MM.1S (cell line): ENCODE results near the gene ACTR2.

Experiments
- DNase-seq: peaks from one replicate; pipeline ENCODE4 v3.0.0-alpha.2; 2015
- H2AFZ ChIP-seq: fragments of 300-600 bp; sonication (generic); 2 replicates; pipeline ENCODE4 v1.6.0; 2016; ENCODE audit warnings: antibody characterized with exemption, low read length
- H3F3A ChIP-seq: fragments of 300-600 bp; sonication (generic); 2 replicates; pipeline ENCODE4 v1.6.1; 2016; ENCODE audit warnings: mild to moderate bottlenecking, antibody characterized with exemption, low read length, moderate library complexity, mixed read lengths; ENCODE audit not compliant: insufficient read depth
- H3K27ac ChIP-seq: fragments of 300-600 bp; sonication (generic); 2 replicates; pipeline ENCODE4 v1.5.1; 2016; ENCODE audit warnings: mild to moderate bottlenecking, low read length
- H3K27me3 ChIP-seq: fragments of 300-600 bp; sonication (generic); replicated peaks from 2 replicates; pipeline ENCODE4 v1.6.0; 2016; ENCODE audit warnings: low read length; ENCODE audit not compliant: insufficient read depth
- H3K36me3 ChIP-seq: fragments of 300-600 bp; sonication (generic); replicated peaks from 2 replicates; pipeline ENCODE4 v1.6.1; 2016; ENCODE audit warnings: mild to moderate bottlenecking, low read length, mixed read lengths; ENCODE audit not compliant: insufficient read depth
- H3K4me1 ChIP-seq: fragments of 300-600 bp; sonication (generic); 2 replicates; pipeline ENCODE4 v1.6.1; 2016; ENCODE audit warnings: low read length, mixed read lengths
- H3K4me2 ChIP-seq: fragments of 300-600 bp; sonication (generic); 2 replicates; pipeline ENCODE4 v1.6.0; 2016; ENCODE audit warnings: low read depth, low read length
- H3K4me3 ChIP-seq: fragments of 300-600 bp; sonication (generic); 2 replicates; pipeline ENCODE4 v1.5.1; 2016; ENCODE audit warnings: low read length, mixed read lengths
- H3K79me2 ChIP-seq: fragments of 300-600 bp; sonication (generic); 2 replicates; pipeline ENCODE4 v1.6.1; 2016; ENCODE audit warnings: mixed run types, low read length, mixed read lengths
- H3K9ac ChIP-seq: fragments of 300-600 bp; sonication (generic); 2 replicates; pipeline ENCODE4 v1.6.1; 2016; ENCODE audit warnings: low read length, mixed read lengths
- H3K9me2 ChIP-seq: fragments of 300-600 bp; sonication (generic); replicated peaks from 2 replicates; pipeline ENCODE4 v1.6.1; 2016; ENCODE audit warnings: mild to moderate bottlenecking, low read length, mixed read lengths; ENCODE audit not compliant: insufficient read depth
- H3K9me3 ChIP-seq: fragments of 300-600 bp; sonication (generic); replicated peaks from 2 replicates; pipeline ENCODE4 v1.6.1; 2016; ENCODE audit warnings: mild to moderate bottlenecking, low read length, mixed read lengths; ENCODE audit not compliant: insufficient read depth
- H4K20me1 ChIP-seq: fragments of 300-600 bp; sonication (generic); 2 replicates; pipeline ENCODE4 v1.6.1; 2016; ENCODE audit warnings: mild to moderate bottlenecking, low read length, moderate library complexity, mixed read lengths; ENCODE audit not compliant: insufficient read depth
- CTCF ChIP-seq: fragments of 300-600 bp; sonication (generic); IDR thresholded peaks from 2 replicates; pipeline ENCODE4 v1.5.1; 2016; ENCODE audit warnings: antibody characterized with exemption, low read length, mixed read lengths
- EZH2 ChIP-seq: fragments of 300-600 bp; sonication (generic); optimal IDR thresholded peaks from 2 replicates; pipeline ENCODE3; 2017; ENCODE audit warnings: low read depth, mild to moderate bottlenecking, antibody characterized with exemption, low read length, mixed read lengths
- EZH2phosphoT487 ChIP-seq: fragments of 300-600 bp; sonication (generic); IDR thresholded peaks from 2 replicates; pipeline ENCODE4 v1.6.1; 2018; ENCODE audit warnings: antibody characterized with exemption, low read length

The ACTR2 gene

GRCh38 chr2:65281627-65282351 is 54.2 kb downstream of the ACTR2 start:
- DNase-seq: no peak
- Histone ChIP-seq H3K4me2 (no peak overlapping the region), H3K9me3 (no peaks in the 10 kb centered on the region), H3K4me1 (peaks cover 7% of the 10 kb centered on the region; the same call in 1 of the 2 replicates), H3K27me3 (no peaks in the 10 kb centered on the region), H3K4me3 (no peak overlapping the region), H3K27ac (no peak overlapping the region), H3K9ac (no peak overlapping the region), H3K36me3 (no peaks in the 10 kb centered on the region), H2AFZ (no peak overlapping the region), H3F3A (no peaks in the 10 kb centered on the region), H3K9me2 (no peaks in the 10 kb centered on the region), H3K79me2 (no peaks in the 10 kb centered on the region), H4K20me1 (no peaks in the 10 kb centered on the region)
- no peak for TF ChIP-seq EZH2

- H3K27ac ChIP-seq: no peak overlapping the region
- H3K79me2 ChIP-seq: no peaks in the 10 kb centered on the region
- no peaks in the 10 kb centered on the region for H3K27me3 ChIP-seq
- DNase-seq: no peak
- H3K9me3 ChIP-seq: no peaks in the 10 kb centered on the region
- no peak overlapping the region for H3K4me2 ChIP-seq
- H2AFZ ChIP-seq: no peak overlapping the region
- no peaks in the 10 kb centered on the region for H3F3A ChIP-seq
- H3K9me2 ChIP-seq: no peaks in the 10 kb centered on the region
- H3K4me3 ChIP-seq: no peak overlapping the region
- peaks cover 11% of the 10 kb centered on the region; the same call in 1 of the 2 replicates for H3K4me1 ChIP-seq
- no peaks in the 10 kb centered on the region for H3K36me3 ChIP-seq
- TF ChIP-seq EZH2phosphoT487: no peak
- no peak for TF ChIP-seq EZH2
- TF ChIP-seq CTCF: no peak
- H4K20me1 ChIP-seq: no peaks in the 10 kb centered on the region
- H3K9ac ChIP-seq: no peak overlapping the region
Observed at GRCh38 chr2:65282477-65283053, 54.9 kb downstream of the ACTR2 start.

- Histone ChIP-seq H3K9me2 (no peaks in the 10 kb centered on the region), H3K9me3 (no peaks in the 10 kb centered on the region), H3K4me3 (no peak overlapping the region), H4K20me1 (no peaks in the 10 kb centered on the region), H3K4me1 (peaks cover 7% of the 10 kb centered on the region; the same call in 1 of the 2 replicates), H3K4me2 (no peak overlapping the region), H3K27me3 (no peaks in the 10 kb centered on the region), H2AFZ (no peak overlapping the region), H3K9ac (no peak overlapping the region), H3K36me3 (no peaks in the 10 kb centered on the region), H3F3A (no peaks in the 10 kb centered on the region), H3K27ac (no peak overlapping the region), H3K79me2 (no peaks in the 10 kb centered on the region)
- TF ChIP-seq CTCF (no peak), EZH2 (no peak), EZH2phosphoT487 (no peak)
- no peak for DNase-seq
Observed at GRCh38 chr2:65287364-65287763, 59.7 kb downstream of the ACTR2 start.
